ENCODE results near the gene FBXW2.
A peak's percentile ranks its signal among the peaks of the same experiment; 100 is the strongest.

The FBXW2 gene

GRCh38 chr9:120714088-120714845, 78.9 kb downstream of the FBXW2 start, which contains the start of gene MEGF9:
Gene MEGF9, minus strand, starts transcription at chr9:120714470. Its CDS starts 112 bp downstream, at chr9:120714358.
- DNase-seq (ENCODE audit: low read depth in 2 of 2) = peak; percentile 94 to 96

GRCh38 chr9:120713257-120714087, 79.7 kb downstream of the FBXW2 start:
- peak in 1 of 2 donors; percentile 5 for DNase-seq (ENCODE audit: low read depth in 2 of 2)

- DNase-seq (ENCODE audit: low read depth in 2 of 2) = no peak
Observed at GRCh38 chr9:120712539-120713031, 80.6 kb downstream of the FBXW2 start.

- DNase-seq (ENCODE audit: low read depth in 2 of 2) = no peak
Observed at GRCh38 chr9:120711841-120712538, 81.2 kb downstream of the FBXW2 start.

- DNase-seq (ENCODE audit: low read depth in 2 of 2) = no peak
Observed at GRCh38 chr9:120711354-120711753, 81.9 kb downstream of the FBXW2 start.

- peak in 1 of 2 donors; percentile 1 for DNase-seq (ENCODE audit: low read depth in 2 of 2)
Observed at GRCh38 chr9:120710110-120710981, 82.9 kb downstream of the FBXW2 start.

- no peak for DNase-seq (ENCODE audit: low read depth in 2 of 2)
Observed at GRCh38 chr9:120708526-120709224, 84.5 kb downstream of the FBXW2 start.

- no peak for DNase-seq (ENCODE audit: low read depth in 2 of 2)
Observed at GRCh38 chr9:120707170-120707569, 86.0 kb downstream of the FBXW2 start.
